GM12878 (cell line): ENCODE results near the gene SPTLC2.

Experiments
- EZH2 ChIP-seq: IDR thresholded peaks from 2 replicates; pipeline ENCODE4 v1.6.1; 2012; ENCODE audit warnings: low read depth, mild to moderate bottlenecking, control low read depth, inconsistent platforms, low read length, borderline replicate concordance; ENCODE audit not compliant: control insufficient read depth
- JUNB ChIP-seq: IDR thresholded peaks from 2 replicates; pipeline ENCODE4 v1.6.1; 2016; ENCODE audit warnings: antibody characterized with exemption, mild to moderate bottlenecking
- NR2C2 ChIP-seq: IDR thresholded peaks from 2 replicates; pipeline ENCODE4 v1.6.1; 2011; ENCODE audit warnings: borderline replicate concordance, low read depth; ENCODE audit not compliant: control insufficient read depth, insufficient read length
- POLR2A ChIP-seq: IDR thresholded peaks from 2 replicates; pipeline ENCODE4 v1.6.1; 2011; ENCODE audit warnings: low read depth, mild to moderate bottlenecking, low read length
- SMARCA5 ChIP-seq: fragments of 450-650 bp; IDR thresholded peaks from 2 replicates; pipeline ENCODE4 v1.6.1; 2017; ENCODE audit warnings: mild to moderate bottlenecking
- TF ChIP-seq, protein P1 (sequence below), 3 experiments: IDR thresholded peaks in 2 of 3; conservative IDR thresholded peaks in 1 of 3; 2 replicates each; pipeline ENCODE4 v1.5.1; 2011; ENCODE audit warnings: low read depth in 3 of 3, low read length in 3 of 3, mild to moderate bottlenecking in 3 of 3, control low read depth in 2 of 3, moderate library complexity in 2 of 3, inconsistent platforms in 1 of 3, mixed read lengths in 1 of 3; ENCODE audit not compliant: control insufficient read depth in 2 of 3, insufficient read depth in 1 of 3; ENCODE audit errors: extremely low read depth in 1 of 3

DNA sequence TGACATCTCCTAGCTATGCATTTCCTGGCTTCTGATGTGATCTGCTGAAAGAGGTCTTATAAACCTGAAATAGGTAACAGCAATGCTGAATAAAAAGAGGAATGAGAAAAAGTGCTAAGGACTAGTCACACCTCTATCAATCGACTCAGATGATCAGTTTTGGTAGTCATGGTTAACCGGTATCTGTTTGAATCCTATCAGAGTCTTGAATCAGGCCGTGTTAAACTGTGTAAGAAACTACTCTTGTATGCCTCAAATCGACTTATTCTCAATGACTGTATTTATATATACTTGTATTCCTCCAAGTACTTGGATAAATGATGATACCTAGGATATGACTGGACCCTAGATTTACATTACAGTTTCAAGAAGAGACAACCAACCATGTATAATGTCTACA lies 107.1 kb downstream of the SPTLC2 start:
- TF ChIP-seq, protein P1, sequence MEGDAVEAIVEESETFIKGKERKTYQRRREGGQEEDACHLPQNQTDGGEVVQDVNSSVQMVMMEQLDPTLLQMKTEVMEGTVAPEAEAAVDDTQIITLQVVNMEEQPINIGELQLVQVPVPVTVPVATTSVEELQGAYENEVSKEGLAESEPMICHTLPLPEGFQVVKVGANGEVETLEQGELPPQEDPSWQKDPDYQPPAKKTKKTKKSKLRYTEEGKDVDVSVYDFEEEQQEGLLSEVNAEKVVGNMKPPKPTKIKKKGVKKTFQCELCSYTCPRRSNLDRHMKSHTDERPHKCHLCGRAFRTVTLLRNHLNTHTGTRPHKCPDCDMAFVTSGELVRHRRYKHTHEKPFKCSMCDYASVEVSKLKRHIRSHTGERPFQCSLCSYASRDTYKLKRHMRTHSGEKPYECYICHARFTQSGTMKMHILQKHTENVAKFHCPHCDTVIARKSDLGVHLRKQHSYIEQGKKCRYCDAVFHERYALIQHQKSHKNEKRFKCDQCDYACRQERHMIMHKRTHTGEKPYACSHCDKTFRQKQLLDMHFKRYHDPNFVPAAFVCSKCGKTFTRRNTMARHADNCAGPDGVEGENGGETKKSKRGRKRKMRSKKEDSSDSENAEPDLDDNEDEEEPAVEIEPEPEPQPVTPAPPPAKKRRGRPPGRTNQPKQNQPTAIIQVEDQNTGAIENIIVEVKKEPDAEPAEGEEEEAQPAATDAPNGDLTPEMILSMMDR (IDR thresholded peaks at IDR 0.05 in 2 of 3, conservative IDR thresholded peaks at IDR 0.05 in 1 of 3; ENCODE audit: control insufficient read depth in 2 of 3, extremely low read depth in 1 of 3, insufficient read depth in 1 of 3, low read depth in 3 of 3, low read length in 3 of 3), result no peak
- TF ChIP-seq JUNB (no peak), POLR2A (no peak), NR2C2 (no peak), SMARCA5 (no peak), EZH2 (no peak)
